Mesendoderm (in vitro differentiated cells): ENCODE results near the gene PRAMEF12.

Experiments used
- DNase-seq: peaks from one replicate; pipeline ENCODE4 v3.0.0; 2013
- H2AK5ac ChIP-seq: 2 replicates; pipeline ENCODE4 v1.6.1; 2013; ENCODE audit warnings: low read length, inconsistent platforms
- H2BK120ac ChIP-seq: 2 replicates; pipeline ENCODE4 v1.6.1; 2013; ENCODE audit warnings: low read depth, mild to moderate bottlenecking, low read length, moderate library complexity, mixed read lengths
- H2BK15ac ChIP-seq: replicated peaks from 2 replicates; pipeline ENCODE4 v1.6.1; 2013; ENCODE audit warnings: low read depth, mild to moderate bottlenecking, moderate library complexity
- H2BK5ac ChIP-seq: 2 replicates; pipeline ENCODE4 v1.6.1; 2013; ENCODE audit warnings: low read length, inconsistent platforms
- H3K18ac ChIP-seq: 2 replicates; pipeline ENCODE4 v1.6.1; 2013; ENCODE audit warnings: mild to moderate bottlenecking, low read length, mixed read lengths
- H3K23ac ChIP-seq: one replicate; pipeline ENCODE4 v1.6.1; 2013; ENCODE audit warnings: low read length
- H3K27ac ChIP-seq: 2 replicates; pipeline ENCODE4 v1.5.1; 2013; ENCODE audit warnings: low read depth, mild to moderate bottlenecking, inconsistent platforms, low read length, moderate library complexity
- H3K27me3 ChIP-seq: 2 replicates; pipeline ENCODE4 v1.6.1; 2013; ENCODE audit warnings: low read length, control low read depth, mild to moderate bottlenecking, inconsistent platforms; ENCODE audit not compliant: insufficient read depth, poor library complexity
- H3K36me3 ChIP-seq: 2 replicates; pipeline ENCODE4 v1.6.1; 2013; ENCODE audit warnings: low read length, inconsistent platforms; ENCODE audit not compliant: control insufficient read depth, insufficient read depth
- H3K4ac ChIP-seq: one replicate; pipeline ENCODE4 v1.6.1; 2013; ENCODE audit warnings: low read depth, mild to moderate bottlenecking, low read length, moderate library complexity
- H3K4me1 ChIP-seq: 2 replicates; pipeline ENCODE4 v1.6.1; 2013; ENCODE audit warnings: low read depth, low read length, inconsistent platforms; ENCODE audit not compliant: control insufficient read depth
- H3K4me2 ChIP-seq: 2 replicates; pipeline ENCODE4 v1.6.1; 2013; ENCODE audit warnings: low read length
- H3K4me3 ChIP-seq: 2 replicates; pipeline ENCODE4 v1.5.1; 2013; ENCODE audit warnings: mild to moderate bottlenecking, low read length
- H3K56ac ChIP-seq: one replicate; pipeline ENCODE4 v1.6.1; 2013; ENCODE audit warnings: low read length
- H3K79me1 ChIP-seq: 2 replicates; pipeline ENCODE4 v1.6.1; 2013; ENCODE audit warnings: low read length, inconsistent platforms
- H3K79me2 ChIP-seq: 2 replicates; pipeline ENCODE4 v1.6.1; 2013; ENCODE audit warnings: mild to moderate bottlenecking, low read length; ENCODE audit not compliant: control insufficient read depth, insufficient read depth
- H3K9ac ChIP-seq: 2 replicates; pipeline ENCODE4 v1.6.1; 2013; ENCODE audit warnings: low read length, inconsistent platforms
- H4K5ac ChIP-seq: one replicate; pipeline ENCODE4 v1.6.1; 2013; ENCODE audit warnings: low read length
- H4K8ac ChIP-seq: one replicate; pipeline ENCODE4 v1.6.1; 2013; ENCODE audit warnings: low read depth, mild to moderate bottlenecking, control low read depth, low read length, moderate library complexity
- WGBS: extraction: QIAGEN DNeasy Blood & Tissue Kit; methylation state at CpG from one replicate; pipeline ENCODE4 v1.1.7; 2013; ENCODE audit warnings: low lambda C conversion rate, missing lambda C conversion rate; ENCODE audit not compliant: insufficient coverage; ENCODE audit errors: extremely low coverage; 5-methylcytosine and 5-hydroxymethylcytosine counted together

Gene PRAMEF12

GRCh38 chr1:12739613-12740012 is 33.9 kb upstream of the PRAMEF12 start:
- Histone ChIP-seq H4K8ac (no peak overlapping the region), H3K79me1 (no peaks in the 10 kb centered on the region), H3K27ac (no peak overlapping the region), H3K4me1 (no peaks in the 10 kb centered on the region), H3K4me3 (no peak overlapping the region), H2BK120ac (no peak overlapping the region), H3K4ac (no peak overlapping the region), H2BK5ac (no peak overlapping the region), H3K23ac (no peak overlapping the region), H2AK5ac (no peak overlapping the region), H3K9ac (no peak overlapping the region), H3K56ac (no peak overlapping the region), H3K36me3 (no peaks in the 10 kb centered on the region), H3K18ac (no peak overlapping the region), H3K79me2 (no peaks in the 10 kb centered on the region), H4K5ac (no peak overlapping the region), H2BK15ac (no peak overlapping the region), H3K27me3 (no peaks in the 10 kb centered on the region), H3K4me2 (no peak overlapping the region)
- DNase-seq = no peak
- WGBS = no CpG with 5 or more reads among the region's 5 CpGs

GRCh38 chr1:12741946-12742345 is 31.6 kb upstream of the PRAMEF12 start:
- Histone ChIP-seq H4K5ac (no peak overlapping the region), H3K9ac (no peak overlapping the region), H4K8ac (no peak overlapping the region), H2AK5ac (no peak overlapping the region), H3K4ac (no peak overlapping the region), H3K27me3 (no peaks in the 10 kb centered on the region), H2BK120ac (no peak overlapping the region), H3K79me2 (no peaks in the 10 kb centered on the region), H3K4me3 (no peak overlapping the region), H3K27ac (no peak overlapping the region), H3K4me2 (no peak overlapping the region), H3K18ac (no peak overlapping the region), H2BK15ac (no peak overlapping the region), H3K23ac (no peak overlapping the region), H3K36me3 (no peaks in the 10 kb centered on the region), H3K56ac (no peak overlapping the region), H3K79me1 (no peaks in the 10 kb centered on the region), H2BK5ac (no peak overlapping the region), H3K4me1 (no peaks in the 10 kb centered on the region)
- WGBS = no CpG with 5 or more reads among the region's 3 CpGs
- DNase-seq = no peak

- WGBS = no CpG with 5 or more reads among the region's 3 CpGs
- DNase-seq = no peak
- Histone ChIP-seq H2AK5ac (no peak overlapping the region), H3K27me3 (no peaks in the 10 kb centered on the region), H3K27ac (no peak overlapping the region), H3K9ac (no peak overlapping the region), H3K4ac (no peak overlapping the region), H3K79me1 (no peaks in the 10 kb centered on the region), H3K18ac (no peak overlapping the region), H2BK15ac (no peak overlapping the region), H2BK120ac (no peak overlapping the region), H4K8ac (no peak overlapping the region), H3K4me3 (no peak overlapping the region), H2BK5ac (no peak overlapping the region), H3K4me2 (no peak overlapping the region), H3K36me3 (no peaks in the 10 kb centered on the region), H3K79me2 (no peaks in the 10 kb centered on the region), H3K4me1 (no peaks in the 10 kb centered on the region), H4K5ac (no peak overlapping the region), H3K23ac (no peak overlapping the region), H3K56ac (no peak overlapping the region)
Measured at GRCh38 chr1:12745126-12745991, 28.2 kb upstream of the PRAMEF12 start.

- no peak within 1 kb of the TSS for H3K4me2 ChIP-seq
- no peaks in the 10 kb centered on the region for H3K36me3 ChIP-seq
- no peak within 1 kb of the TSS for H2BK15ac ChIP-seq
- no peak within 1 kb of the TSS for H3K18ac ChIP-seq
- no peak within 1 kb of the TSS for H2BK120ac ChIP-seq
- H4K8ac ChIP-seq = no peak within 1 kb of the TSS
- no CpG with 5 or more reads among the region's 2 CpGs for WGBS
- no peak within 1 kb of the TSS for H2AK5ac ChIP-seq
- H3K9ac ChIP-seq = no peak within 1 kb of the TSS
- no peak within 1 kb of the TSS for H4K5ac ChIP-seq
- H3K4ac ChIP-seq = no peak within 1 kb of the TSS
- H3K27me3 ChIP-seq = no peaks in the 10 kb centered on the region
- no peaks in the 10 kb centered on the region for H3K4me1 ChIP-seq
- DNase-seq = peak; percentile 58
- no peak within 1 kb of the TSS for H3K23ac ChIP-seq
- H3K56ac ChIP-seq = no peak within 1 kb of the TSS
- no peak within 1 kb of the TSS for H3K27ac ChIP-seq
- H3K4me3 ChIP-seq = no peak within 1 kb of the TSS
- no peak within 1 kb of the TSS for H2BK5ac ChIP-seq
- no peaks in the 10 kb centered on the region for H3K79me2 ChIP-seq
- no peaks in the 10 kb centered on the region for H3K79me1 ChIP-seq
Measured at GRCh38 chr1:12745992-12746323, 27.6 kb upstream of the PRAMEF12 start, which contains the start of gene CFAP107. Gene CFAP107 (plus strand): TSS chr1:12746200. CDS start chr1:12746431, 231 bp downstream.

- no peak overlapping the region for H3K27ac ChIP-seq
- H3K18ac ChIP-seq = no peak overlapping the region
- no peak overlapping the region for H3K4ac ChIP-seq
- H3K79me1 ChIP-seq = no peaks in the 10 kb centered on the region
- H3K36me3 ChIP-seq = no peaks in the 10 kb centered on the region
- H2BK5ac ChIP-seq = no peak overlapping the region
- no peak for DNase-seq
- H4K5ac ChIP-seq = no peak overlapping the region
- no peak overlapping the region for H3K4me3 ChIP-seq
- H3K23ac ChIP-seq = no peak overlapping the region
- no peak overlapping the region for H3K4me2 ChIP-seq
- H3K79me2 ChIP-seq = no peaks in the 10 kb centered on the region
- no peak overlapping the region for H4K8ac ChIP-seq
- H2BK120ac ChIP-seq = no peak overlapping the region
- H2BK15ac ChIP-seq = no peak overlapping the region
- no peak overlapping the region for H3K9ac ChIP-seq
- H3K56ac ChIP-seq = no peak overlapping the region
- H3K27me3 ChIP-seq = no peaks in the 10 kb centered on the region
- H3K4me1 ChIP-seq = no peaks in the 10 kb centered on the region
- no peak overlapping the region for H2AK5ac ChIP-seq
Measured at GRCh38 chr1:12748778-12749355, 24.7 kb upstream of the PRAMEF12 start.
